ENCODE results near the gene CD274.

CD274 gene

DNA sequence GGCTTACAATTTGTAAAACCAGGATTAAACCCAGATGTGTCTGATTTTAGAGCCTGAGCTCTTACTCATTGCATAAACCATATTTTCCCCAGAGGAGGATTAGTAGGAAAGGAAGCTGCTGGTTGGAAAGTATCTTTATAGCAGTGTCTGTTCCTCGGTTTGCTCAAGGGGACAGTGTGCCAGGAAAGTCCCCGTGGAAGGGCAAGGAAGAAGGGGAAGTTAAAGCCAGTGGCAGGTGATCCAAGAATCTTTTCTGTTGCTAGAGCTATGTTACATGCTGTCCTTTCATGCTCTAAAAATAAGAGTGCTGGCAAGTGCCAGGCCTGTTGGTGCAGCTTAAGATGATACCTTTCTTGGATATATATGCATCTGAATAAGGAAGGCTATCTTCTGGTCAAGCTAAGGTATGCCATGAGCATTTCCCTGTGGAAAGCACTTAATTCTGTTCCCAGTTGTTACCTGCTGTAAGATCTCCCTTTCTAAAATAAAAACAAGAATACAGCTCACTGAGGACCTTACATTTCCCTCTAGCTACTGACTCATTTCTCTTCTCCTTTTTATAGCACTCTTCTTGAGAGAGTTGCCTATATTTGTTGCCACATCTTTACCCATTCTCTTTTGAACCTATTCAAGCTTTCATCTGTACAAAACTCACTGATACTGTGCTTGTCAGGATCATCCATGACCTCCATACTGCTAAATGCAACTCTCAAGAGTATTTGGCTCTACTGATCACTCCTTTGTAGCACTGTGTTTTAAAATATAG lies 68.0 kb downstream of the CD274 start:
- DNase-seq (ENCODE audit: low read depth) = no peak
- TF ChIP-seq, protein P1, sequence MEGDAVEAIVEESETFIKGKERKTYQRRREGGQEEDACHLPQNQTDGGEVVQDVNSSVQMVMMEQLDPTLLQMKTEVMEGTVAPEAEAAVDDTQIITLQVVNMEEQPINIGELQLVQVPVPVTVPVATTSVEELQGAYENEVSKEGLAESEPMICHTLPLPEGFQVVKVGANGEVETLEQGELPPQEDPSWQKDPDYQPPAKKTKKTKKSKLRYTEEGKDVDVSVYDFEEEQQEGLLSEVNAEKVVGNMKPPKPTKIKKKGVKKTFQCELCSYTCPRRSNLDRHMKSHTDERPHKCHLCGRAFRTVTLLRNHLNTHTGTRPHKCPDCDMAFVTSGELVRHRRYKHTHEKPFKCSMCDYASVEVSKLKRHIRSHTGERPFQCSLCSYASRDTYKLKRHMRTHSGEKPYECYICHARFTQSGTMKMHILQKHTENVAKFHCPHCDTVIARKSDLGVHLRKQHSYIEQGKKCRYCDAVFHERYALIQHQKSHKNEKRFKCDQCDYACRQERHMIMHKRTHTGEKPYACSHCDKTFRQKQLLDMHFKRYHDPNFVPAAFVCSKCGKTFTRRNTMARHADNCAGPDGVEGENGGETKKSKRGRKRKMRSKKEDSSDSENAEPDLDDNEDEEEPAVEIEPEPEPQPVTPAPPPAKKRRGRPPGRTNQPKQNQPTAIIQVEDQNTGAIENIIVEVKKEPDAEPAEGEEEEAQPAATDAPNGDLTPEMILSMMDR (conservative IDR thresholded peaks at IDR 0.05; ENCODE audit: low read depth, low read length) = no peak

DNA sequence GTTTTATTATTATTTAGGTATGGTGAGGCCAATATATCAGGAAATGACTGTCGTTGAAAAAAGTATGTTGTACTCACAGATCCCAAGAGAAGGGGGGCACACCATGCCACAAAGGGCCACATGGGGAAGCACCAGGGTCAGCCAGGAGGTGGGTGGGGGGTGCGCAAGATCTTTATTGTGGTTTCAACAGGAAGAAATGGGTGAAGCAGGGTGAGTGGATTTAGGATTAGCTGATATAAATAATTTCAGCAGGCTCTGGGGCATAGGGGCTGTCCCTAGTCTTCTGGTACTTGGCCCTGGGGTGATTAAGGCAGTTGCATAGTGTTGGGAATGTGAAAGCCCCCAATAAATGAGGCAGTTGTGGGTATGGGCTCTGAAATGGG lies 68.6 kb downstream of the CD274 start:
- TF ChIP-seq, protein P1 (conservative IDR thresholded peaks at IDR 0.05; ENCODE audit: low read depth, low read length) = no peak
- H3K4me3 ChIP-seq (ENCODE audit: low read length) = no peak overlapping the region
- DNase-seq (ENCODE audit: low read depth) = no peak

More for the DNA sequence above, 68.0 kb downstream of the CD274 start:
- no peak overlapping the region for H3K4me3 ChIP-seq (ENCODE audit: low read length)

Data from retinal pigment epithelial cell (primary cell).